Adrenal gland (tissue), 5 donors: ENCODE measurements around the gene UGT1A9.

ENCODE experiments used
- CTCF ChIP-seq, 6 experiments: fragments of 450-650 bp in 4 of 6; fragments of 200-600 bp in 2 of 6; sonication (generic) in 1 of 6; IDR thresholded peaks; 1 replicate in 5 of 6; 2 replicates in 1 of 6; pipeline versions ENCODE4 v1.5.1 to v1.8.0; 2016 to 2021; ENCODE audit warnings: antibody characterized with exemption in 6 of 6, mild to moderate bottlenecking in 2 of 6, moderate library complexity in 1 of 6
- POLR2A ChIP-seq, 2 donors: fragments of 450-650 bp; IDR thresholded peaks; one replicate each; pipeline ENCODE4 v1.6.1; 2017; ENCODE audit warnings: antibody characterized with exemption in 2 of 2, mild to moderate bottlenecking in 2 of 2, moderate library complexity in 1 of 2
- donor health status: DM: no; HTN: no; CAD: no.

GRCh38 chr2:233820774-233821105, 149.0 kb downstream of the UGT1A9 start:
- TF ChIP-seq CTCF (IDR thresholded peaks at IDR 0.05) = no peak
- TF ChIP-seq POLR2A (IDR thresholded peaks at IDR 0.05) = no peak
